ENCODE results near the gene SON.

Gene SON

DNA sequence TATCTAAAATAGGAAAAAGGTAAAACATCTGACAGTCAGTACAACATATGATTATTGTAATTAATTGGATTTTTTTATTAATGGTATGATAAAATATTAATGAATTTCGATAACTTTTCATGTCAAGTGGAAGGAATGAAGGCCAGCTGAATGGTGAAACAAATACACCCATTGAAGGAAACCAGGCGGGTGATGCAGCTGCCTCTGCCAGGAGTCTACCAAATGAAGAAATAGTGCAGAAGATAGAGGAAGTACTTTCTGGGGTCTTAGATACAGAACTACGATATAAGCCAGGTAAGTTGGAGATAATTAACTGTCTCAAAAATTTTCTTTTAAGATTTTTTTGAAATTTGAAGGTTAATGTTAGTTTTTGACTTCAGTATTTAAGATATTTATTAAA lies 3.2 kb downstream of the SON start:
- no peak for DNase-seq (ENCODE audit: extremely low read depth, low read depth)
- TF ChIP-seq CTCF (IDR thresholded peaks at IDR 0.05; ENCODE audit: low read depth, low read length) = no peak

DNA sequence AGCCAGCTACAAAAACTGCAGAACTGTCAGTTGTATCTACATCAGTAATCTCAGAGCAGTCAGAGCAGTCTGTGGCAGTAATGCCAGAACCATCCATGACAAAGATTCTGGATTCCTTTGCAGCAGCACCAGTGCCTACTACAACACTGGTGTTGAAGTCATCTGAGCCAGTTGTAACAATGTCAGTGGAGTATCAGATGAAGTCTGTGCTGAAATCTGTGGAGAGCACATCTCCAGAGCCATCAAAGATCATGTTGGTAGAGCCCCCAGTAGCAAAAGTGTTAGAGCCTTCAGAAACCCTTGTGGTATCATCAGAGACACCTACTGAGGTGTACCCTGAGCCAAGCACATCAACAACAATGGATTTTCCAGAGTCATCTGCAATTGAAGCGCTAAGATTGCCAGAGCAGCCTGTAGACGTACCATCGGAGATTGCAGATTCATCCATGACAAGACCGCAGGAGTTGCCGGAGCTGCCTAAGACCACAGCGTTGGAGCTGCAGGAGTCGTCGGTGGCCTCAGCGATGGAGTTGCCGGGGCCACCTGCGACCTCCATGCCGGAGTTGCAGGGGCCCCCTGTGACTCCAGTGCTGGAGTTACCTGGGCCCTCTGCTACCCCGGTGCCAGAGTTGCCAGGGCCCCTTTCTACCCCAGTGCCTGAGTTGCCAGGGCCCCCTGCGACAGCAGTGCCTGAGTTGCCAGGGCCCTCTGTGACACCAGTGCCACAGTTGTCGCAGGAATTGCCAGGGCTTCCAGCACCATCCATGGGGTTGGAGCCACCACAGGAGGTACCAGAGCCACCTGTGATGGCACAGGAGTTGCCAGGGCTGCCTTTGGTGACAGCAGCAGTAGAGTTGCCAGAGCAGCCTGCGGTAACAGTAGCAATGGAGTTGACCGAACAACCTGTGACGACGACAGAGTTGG lies 7.3 kb downstream of the SON start:
- DNase-seq (ENCODE audit: extremely low read depth, low read depth) = no peak
- TF ChIP-seq CTCF (IDR thresholded peaks at IDR 0.05; ENCODE audit: low read depth, low read length) = no peak

DNA sequence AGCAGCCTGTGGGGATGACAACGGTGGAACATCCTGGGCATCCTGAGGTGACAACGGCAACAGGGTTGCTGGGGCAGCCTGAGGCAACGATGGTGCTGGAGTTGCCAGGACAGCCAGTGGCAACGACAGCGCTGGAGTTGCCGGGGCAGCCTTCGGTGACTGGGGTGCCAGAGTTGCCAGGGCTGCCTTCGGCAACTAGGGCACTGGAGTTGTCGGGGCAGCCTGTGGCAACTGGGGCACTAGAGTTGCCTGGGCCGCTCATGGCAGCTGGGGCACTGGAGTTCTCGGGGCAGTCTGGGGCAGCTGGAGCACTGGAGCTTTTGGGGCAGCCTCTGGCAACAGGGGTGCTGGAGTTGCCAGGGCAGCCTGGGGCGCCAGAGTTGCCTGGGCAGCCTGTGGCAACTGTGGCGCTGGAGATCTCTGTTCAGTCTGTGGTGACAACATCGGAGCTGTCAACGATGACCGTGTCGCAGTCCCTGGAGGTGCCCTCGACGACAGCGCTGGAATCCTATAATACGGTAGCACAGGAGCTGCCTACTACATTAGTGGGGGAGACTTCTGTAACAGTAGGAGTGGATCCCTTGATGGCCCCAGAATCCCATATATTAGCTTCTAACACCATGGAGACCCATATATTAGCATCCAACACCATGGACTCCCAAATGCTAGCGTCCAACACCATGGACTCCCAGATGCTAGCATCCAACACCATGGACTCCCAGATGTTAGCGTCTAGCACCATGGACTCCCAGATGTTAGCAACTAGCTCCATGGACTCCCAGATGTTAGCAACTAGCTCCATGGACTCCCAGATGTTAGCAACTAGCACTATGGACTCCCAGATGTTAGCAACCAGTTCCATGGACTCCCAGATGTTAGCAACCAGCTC lies 8.2 kb downstream of the SON start:
- DNase-seq (ENCODE audit: extremely low read depth, low read depth) = no peak

GRCh38 chr21:33551664-33552063 lies 8.8 kb downstream of the SON start:
- DNase-seq (ENCODE audit: extremely low read depth, low read depth) = no peak
- TF ChIP-seq CTCF (IDR thresholded peaks at IDR 0.05; ENCODE audit: low read depth, low read length) = no peak

More for the DNA sequence above, 8.2 kb downstream of the SON start:
- TF ChIP-seq CTCF (IDR thresholded peaks at IDR 0.05; ENCODE audit: low read depth, low read length) = no peak

DNA sequence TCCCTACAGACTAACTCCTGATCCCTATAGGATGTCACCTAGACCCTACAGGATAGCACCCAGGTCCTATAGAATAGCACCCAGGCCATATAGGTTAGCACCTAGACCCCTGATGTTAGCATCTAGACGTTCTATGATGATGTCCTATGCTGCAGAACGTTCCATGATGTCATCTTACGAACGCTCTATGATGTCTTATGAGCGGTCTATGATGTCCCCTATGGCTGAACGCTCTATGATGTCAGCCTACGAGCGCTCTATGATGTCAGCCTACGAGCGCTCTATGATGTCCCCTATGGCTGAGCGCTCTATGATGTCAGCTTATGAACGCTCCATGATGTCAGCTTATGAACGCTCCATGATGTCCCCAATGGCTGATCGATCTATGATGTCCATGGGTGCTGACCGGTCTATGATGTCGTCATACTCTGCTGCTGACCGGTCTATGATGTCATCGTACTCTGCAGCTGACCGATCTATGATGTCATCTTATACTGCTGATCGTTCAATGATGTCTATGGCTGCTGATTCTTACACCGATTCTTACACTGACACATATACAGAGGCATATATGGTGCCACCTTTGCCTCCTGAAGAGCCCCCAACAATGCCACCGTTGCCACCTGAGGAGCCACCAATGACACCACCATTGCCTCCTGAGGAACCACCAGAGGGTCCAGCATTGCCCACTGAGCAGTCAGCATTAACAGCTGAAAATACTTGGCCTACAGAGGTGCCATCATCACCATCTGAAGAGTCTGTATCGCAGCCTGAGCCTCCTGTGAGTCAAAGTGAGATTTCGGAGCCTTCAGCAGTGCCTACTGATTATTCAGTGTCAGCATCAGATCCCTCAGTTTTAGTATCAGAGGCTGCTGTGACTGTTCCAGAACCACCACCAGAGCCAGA lies 9.5 kb downstream of the SON start:
- no peak for DNase-seq (ENCODE audit: extremely low read depth, low read depth)
- TF ChIP-seq CTCF (IDR thresholded peaks at IDR 0.05; ENCODE audit: low read depth, low read length) = no peak

DNA sequence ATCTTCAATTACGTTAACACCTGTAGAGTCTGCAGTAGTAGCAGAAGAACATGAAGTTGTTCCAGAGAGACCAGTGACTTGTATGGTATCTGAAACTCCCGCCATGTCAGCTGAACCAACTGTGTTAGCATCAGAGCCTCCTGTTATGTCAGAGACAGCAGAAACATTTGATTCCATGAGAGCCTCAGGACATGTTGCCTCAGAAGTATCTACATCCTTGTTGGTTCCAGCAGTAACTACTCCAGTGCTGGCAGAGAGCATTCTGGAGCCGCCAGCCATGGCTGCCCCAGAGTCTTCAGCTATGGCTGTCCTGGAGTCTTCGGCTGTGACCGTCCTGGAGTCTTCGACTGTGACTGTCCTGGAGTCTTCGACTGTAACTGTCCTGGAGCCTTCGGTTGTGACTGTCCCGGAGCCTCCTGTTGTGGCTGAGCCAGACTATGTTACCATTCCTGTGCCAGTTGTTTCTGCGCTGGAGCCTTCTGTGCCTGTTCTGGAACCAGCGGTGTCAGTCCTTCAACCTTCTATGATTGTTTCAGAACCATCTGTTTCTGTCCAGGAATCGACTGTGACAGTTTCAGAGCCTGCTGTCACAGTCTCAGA lies 10.3 kb downstream of the SON start:
- DNase-seq (ENCODE audit: extremely low read depth, low read depth) = no peak
- no peak for TF ChIP-seq CTCF (IDR thresholded peaks at IDR 0.05; ENCODE audit: low read depth, low read length)
